Keratinocyte (primary cell): Measurements from ENCODE around the gene ZNF496.

ENCODE experiments used
- CTCF ChIP-seq, 3 experiments: IDR thresholded peaks in 1 of 3; conservative IDR thresholded peaks in 1 of 3; optimal IDR thresholded peaks in 1 of 3; 2 replicates in 2 of 3; 3 replicates in 1 of 3; pipeline versions ENCODE3 to v1.5.1; 2011; ENCODE audit warnings: low read length in 3 of 3, mild to moderate bottlenecking in 3 of 3, moderate library complexity in 2 of 3, control low read depth in 1 of 3, inconsistent platforms in 1 of 3; ENCODE audit not compliant: insufficient read depth in 2 of 3; ENCODE audit errors: extremely low read depth in 1 of 3
- EZH2 ChIP-seq: IDR thresholded peaks from one replicate; pipeline ENCODE4 v1.6.1; 2012; ENCODE audit warnings: inconsistent platforms, mild to moderate bottlenecking, low read length, moderate library complexity

- TF ChIP-seq CTCF (optimal IDR thresholded peaks at IDR 0.05 in 1 of 3, IDR thresholded peaks at IDR 0.05 in 1 of 3, conservative IDR thresholded peaks at IDR 0.05 in 1 of 3; ENCODE audit: extremely low read depth in 1 of 3, insufficient read depth in 2 of 3, low read length in 3 of 3) (no peak), EZH2 (no peak)
Observed at GRCh38 chr1:247337250-247337746, 5.6 kb upstream of the ZNF496 start.
